K562 (cell line): Measurements from ENCODE around the gene SSBP2. TPM values are rescaled to one million over a fixed set of nuclear protein-coding genes. Genes with fewer than 3 reads are reported as not detected.

Source experiments
- ATAC-seq: fragments of 200-7000 bp; cut with Tn5 transposase; 3 replicates; pipeline ENCODE4 v1.9.1; 2020; ENCODE audit warnings: moderate library complexity
- BruUV-seq: library from RNA; stranded (reverse); fragments of 400-500 nt; replicated peaks from 2 replicates; lab custom pipeline; 2021; lab: Mats Ljungman, UMichigan
- CTCF ChIA-PET: fragments of 300-600 bp; formaldehyde crosslinking; extraction: SDS; loops from one replicate; lab custom pipeline; 2021; ENCODE audit warnings: low intra/inter-chr PET ratio; lab: Yijun Ruan, JAX
- POLR2A ChIA-PET: fragments of 300-600, 350-650 bp; sonication (Branson Sonifier 250); formaldehyde crosslinking; extraction: SDS; loops from one replicate; lab custom pipeline; 2021; ENCODE audit warnings: antibody characterized with exemption, inconsistent platforms; lab: Yijun Ruan, JAX
- DNase-seq, 4 experiments: peaks; one replicate each; pipeline versions ENCODE4 v3.0.0 to v3.0.0-alpha.2; 2011 to 2018; ENCODE audit warnings: low spot score in 3 of 4, mixed read lengths in 3 of 4; ENCODE audit errors: extremely low read depth in 1 of 4
- FAIRE-seq: peaks from 2 replicates; lab custom pipeline; 2011; peaks lifted over from hg19 to GRCh38; lab: Jason Lieb, UNC
- H2AFZ ChIP-seq: 2 replicates; pipeline ENCODE4 v1.6.0; 2011; ENCODE audit warnings: low read depth, low read length, control low read depth, inconsistent platforms
- H3K27ac ChIP-seq: fragments of 200-600 bp; 3 replicates; pipeline ENCODE4 v1.8.0; 2011; ENCODE audit warnings: low read depth, mild to moderate bottlenecking, control low read depth, inconsistent platforms, low read length, moderate library complexity, mixed read lengths; ENCODE audit errors: extremely low read depth
- H3K27me3 ChIP-seq, 2 experiments: fragments of 300-600 bp in 1 of 2; 2 replicates in 1 of 2; 3 replicates in 1 of 2; pipeline versions ENCODE4 v1.6.0 to v1.8.0; 2011; ENCODE audit warnings: inconsistent platforms in 2 of 2, low read length in 2 of 2, mild to moderate bottlenecking in 1 of 2, mixed read lengths in 1 of 2, moderate library complexity in 1 of 2; ENCODE audit not compliant: control insufficient read depth in 2 of 2, insufficient read depth in 2 of 2
- H3K36me3 ChIP-seq: fragments of 300-600 bp; 3 replicates; pipeline ENCODE4 v1.8.0; 2011; ENCODE audit warnings: mild to moderate bottlenecking, low read length, inconsistent platforms; ENCODE audit not compliant: control insufficient read depth, insufficient read depth
- H3K4me1 ChIP-seq, 2 experiments: fragments of 200-600 bp in 1 of 2; replicated peaks in 1 of 2; 2 replicates in 1 of 2; 3 replicates in 1 of 2; pipeline versions ENCODE4 v1.5.1 to v1.8.0; 2011; ENCODE audit warnings: inconsistent platforms in 2 of 2, low read length in 2 of 2, mild to moderate bottlenecking in 1 of 2, mixed read lengths in 1 of 2, moderate library complexity in 1 of 2; ENCODE audit not compliant: control insufficient read depth in 2 of 2, insufficient read depth in 2 of 2
- H3K4me2 ChIP-seq: 2 replicates; pipeline ENCODE4 v1.6.1; 2011; ENCODE audit warnings: low read length, control low read depth, inconsistent platforms, mixed read lengths; ENCODE audit not compliant: insufficient read depth
- H3K4me3 ChIP-seq: fragments of 200-600 bp; sonication (generic), shearing (Covaris generic); 2 replicates; pipeline ENCODE4 v1.5.1; 2016; ENCODE audit warnings: control low read depth, inconsistent platforms
- H3K79me2 ChIP-seq: fragments of 200-600 bp; 3 replicates; pipeline ENCODE4 v1.8.0; 2011; ENCODE audit warnings: low read length, inconsistent platforms; ENCODE audit not compliant: control insufficient read depth, insufficient read depth
- H3K9ac ChIP-seq, 2 experiments: 2 replicates each; pipeline versions ENCODE4 v1.6.0 to v1.6.1; 2011; ENCODE audit warnings: low read depth in 2 of 2, low read length in 2 of 2, control low read depth in 1 of 2, inconsistent platforms in 1 of 2, mild to moderate bottlenecking in 1 of 2, mixed read lengths in 1 of 2; ENCODE audit not compliant: insufficient read depth in 1 of 2
- H3K9me1 ChIP-seq: one replicate; pipeline ENCODE4 v1.6.0; 2011; ENCODE audit warnings: inconsistent platforms, mild to moderate bottlenecking, low read length, moderate library complexity; ENCODE audit not compliant: control insufficient read depth, insufficient read depth
- H3K9me3 ChIP-seq: replicated peaks from 2 replicates; pipeline ENCODE4 v1.5.1; 2011; ENCODE audit warnings: low read depth, low read length, inconsistent platforms; ENCODE audit not compliant: control insufficient read depth, insufficient read depth
- H4K20me1 ChIP-seq: replicated peaks from 2 replicates; pipeline ENCODE4 v1.6.1; 2011; ENCODE audit warnings: low read length, inconsistent platforms, mixed read lengths; ENCODE audit not compliant: control insufficient read depth, insufficient read depth
- ATF2 ChIP-seq: sonication (generic); formaldehyde crosslinking; IDR thresholded peaks from 2 replicates; pipeline ENCODE4 v1.8.1; 2022; ENCODE audit warnings: missing genetic modification reagents
- CEBPB ChIP-seq: fragments of 450-650 bp; IDR thresholded peaks from 2 replicates; pipeline ENCODE4 v1.6.1; 2016; ENCODE audit warnings: missing genetic modification characterization, missing compliant biosample characterization
- ZKSCAN8 ChIP-seq: fragments of 200-800 bp; sonication (Bioruptor generic); IDR thresholded peaks from 2 replicates; pipeline ENCODE4 v1.6.1; 2016; ENCODE audit warnings: missing genetic modification characterization, missing compliant biosample characterization
- ZNF217 ChIP-seq: sonication (generic); formaldehyde crosslinking; IDR thresholded peaks from 2 replicates; pipeline ENCODE4 v1.8.0; 2022; ENCODE audit warnings: mild to moderate bottlenecking, missing genetic modification reagents
- WGBS: fragments of 100-300 bp; shearing (Covaris generic); methylation state at CpG from one replicate; pipeline ENCODE4 v1.1.6; 2016; ENCODE audit warnings: low coverage, mixed read lengths; ENCODE audit not compliant: insufficient coverage; ENCODE audit errors: missing lambda C conversion rate; 5-methylcytosine and 5-hydroxymethylcytosine counted together
- in situ Hi-C: fragments of 300-500 bp; cut with MboI; formaldehyde crosslinking; loops from 4 replicates; pipeline ENCODE4 v1.15.0; 2018; ENCODE audit warnings: inconsistent platforms, mixed read lengths
- intact Hi-C: fragments of 100-400 bp; cut with micrococcal nuclease; formaldehyde crosslinking; loops from 2 replicates; pipeline ENCODE4 v1.14.2; 2022
- polyA plus RNA-seq, 8 experiments: library from polyadenylated mRNA; depleted of rRNA in 4 of 8; stranded (reverse) in 5 of 8; unstranded in 3 of 8; fragments of >200 nt; fragmentation: Nextera tagmentation in 2 of 8; fragmentation: Illumina TruSeq in 1 of 8; extraction: Ambion mirVana in 2 of 8; extraction: Trizol in 1 of 8; gene quantifications; 2 replicates each; pipeline versions ENCODE4 v1.2.1 to v1.2.3, GENCODE V29; 2011 to 2014; ENCODE audit warnings: inconsistent platforms in 1 of 8, missing spikeins in 1 of 8
- total RNA-seq, 7 experiments: library from RNA; depleted of rRNA in 6 of 7; stranded (reverse); fragments of >200 nt in 6 of 7; fragmentation: Illumina TruSeq in 2 of 7; extraction: Trizol in 2 of 7; gene quantifications; 2 replicates each; pipeline versions ENCODE4 v1.2.1 to v1.2.3, GENCODE V29; 2011 to 2021; ENCODE audit warnings: low replicate concordance in 1 of 7

The SSBP2 gene
- total and polyA plus RNA-seq, 9 of the 15 experiments (the other 6 are each of a cell fraction or from before 2014, with no cell fraction given) = 22.3 to 133 (median 42.1) TPM

GRCh38 chr5:81762853-81763252 lies 12.0 kb upstream of the SSBP2 start:
- Histone ChIP-seq H2AFZ (no peak overlapping the region), H3K27ac (no peak overlapping the region), H3K79me2 (peaks cover 26% of the 10 kb centered on the region), H3K4me2 (no peak overlapping the region), H3K9me1 (no peaks in the 10 kb centered on the region), H3K27me3 (no peaks in the 10 kb centered on the region), H3K4me3 (no peak overlapping the region), H3K9me3 (no peaks in the 10 kb centered on the region), H3K36me3 (no peaks in the 10 kb centered on the region), H3K4me1 (peaks cover 0 to 48% of the 10 kb centered on the region in 2 experiments; a peak in 3 of 5 replicates), H3K9ac (no peak overlapping the region), H4K20me1 (no peaks in the 10 kb centered on the region)
- WGBS = 67% methylated on average over 4 of the region's 4 CpGs
- FAIRE-seq (no peak), ATAC-seq (no peak; the same call in 2 of the 3 replicates), DNase-seq (no peak)
- CTCF ChIA-PET = no interaction called here
- in situ Hi-C loops (no loop called here), intact Hi-C loops (no loop called here)
- TF ChIP-seq CEBPB (tag) (peak; percentile 37; the same call in 1 of the 2 replicates), ATF2 (no peak), ZKSCAN8 (peak; percentile 72; the same call in 1 of the 2 replicates)
- BruUV-seq = no TSS peak
- POLR2A ChIA-PET = interaction anchor here (1.2 to 3.0 kb wide), 5 partner anchors 9 to 16 kb away, joined by 3 to 35 read pairs (median 5); partner anchors contain the start of gene SSBP2

GRCh38 chr5:81762401-81762800 lies 11.5 kb upstream of the SSBP2 start:
- BruUV-seq = no TSS peak
- no peaks in the 10 kb centered on the region for H3K9me1 ChIP-seq
- intact Hi-C loops (no loop called here), in situ Hi-C loops (no loop called here)
- no peak overlapping the region for H2AFZ ChIP-seq
- DNase-seq (no peak), FAIRE-seq (no peak)
- H3K4me2 ChIP-seq = no peak overlapping the region
- H3K79me2 ChIP-seq = peaks cover 26% of the 10 kb centered on the region
- WGBS = 80% methylated on average over 3 of the region's 3 CpGs
- no peaks in the 10 kb centered on the region for H3K36me3 ChIP-seq
- CTCF ChIA-PET = no interaction called here
- no peak overlapping the region for H3K9ac ChIP-seq
- H3K27ac ChIP-seq = no peak overlapping the region
- no peak overlapping the region for H3K4me3 ChIP-seq
- H3K9me3 ChIP-seq = no peaks in the 10 kb centered on the region
- TF ChIP-seq ZNF217 (CRISPR knock-in tag) = no peak
- TF ChIP-seq, all 486 proteins: peak for 0
- Histone ChIP-seq H4K20me1 (no peaks in the 10 kb centered on the region), H3K27me3 (no peaks in the 10 kb centered on the region), H3K4me1 (peaks cover 0 to 49% of the 10 kb centered on the region in 2 experiments; a peak in 3 of 5 replicates)
- POLR2A ChIA-PET = interaction anchor here (2.1 to 3.0 kb wide), 4 partner anchors 8 to 16 kb away, joined by 5 to 35 read pairs (median 18); partner anchors contain the start of gene SSBP2
- ATAC-seq = no peak
